ENCODE measurements around the gene MRPL36.
"Not testable (repeated sequence)": the region's sequence is repeated elsewhere in the genome, so short reads cannot be mapped to it uniquely, and the experiment has no call there.

MRPL36 gene

DNA sequence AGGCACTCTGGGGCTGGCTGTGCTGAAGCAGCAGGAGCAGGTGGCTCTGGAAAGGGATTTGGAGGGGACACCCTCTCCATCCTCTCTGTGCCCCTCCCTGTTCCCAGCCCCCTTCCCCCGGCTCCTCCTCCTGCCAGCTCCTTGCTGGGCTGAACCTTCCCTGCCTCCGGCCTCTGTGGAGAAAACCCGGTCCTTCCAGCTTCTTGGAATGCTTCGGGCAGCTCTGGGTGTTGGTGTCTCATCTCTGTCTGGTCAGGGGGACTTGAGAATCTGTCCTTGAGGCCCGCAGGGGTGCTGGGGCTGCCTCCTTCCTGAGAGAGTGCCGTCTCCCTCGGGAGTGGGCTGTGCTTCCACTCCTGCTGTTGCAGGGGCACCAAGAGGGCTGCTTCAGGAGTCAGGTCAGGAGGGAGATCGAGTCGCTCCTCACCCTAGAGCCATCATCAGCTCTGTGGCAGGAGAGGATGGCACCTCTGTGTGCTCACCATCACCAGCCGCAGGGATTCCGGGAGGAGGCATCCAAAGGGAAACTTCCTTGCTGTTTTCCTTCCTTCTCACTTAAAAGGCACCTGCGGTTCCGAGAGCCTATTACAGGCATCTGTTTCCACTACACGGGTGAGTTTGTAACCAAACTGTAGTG is 32.2 kb upstream of the MRPL36 start:
- no peak for DNase-seq

DNA sequence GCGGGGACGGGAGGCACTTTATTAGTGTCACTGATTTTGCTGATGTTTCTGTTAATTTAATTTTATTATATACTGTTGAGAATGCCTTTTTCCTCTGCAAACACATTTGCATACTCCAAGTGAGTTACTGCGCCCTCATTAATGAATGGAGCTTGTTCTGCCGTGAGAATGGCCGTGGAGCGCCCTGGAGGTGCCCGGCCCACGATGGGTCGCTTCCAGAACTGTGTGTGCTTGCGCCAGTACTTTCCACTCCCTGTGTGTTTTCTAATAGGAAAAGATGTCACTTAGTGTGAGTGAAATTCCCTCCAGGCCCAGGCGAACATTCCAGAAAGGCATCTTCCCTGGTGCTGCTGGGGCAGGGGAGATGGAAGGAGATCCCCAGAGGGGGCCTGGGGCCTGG is 31.6 kb upstream of the MRPL36 start:
- no peak for DNase-seq

DNA sequence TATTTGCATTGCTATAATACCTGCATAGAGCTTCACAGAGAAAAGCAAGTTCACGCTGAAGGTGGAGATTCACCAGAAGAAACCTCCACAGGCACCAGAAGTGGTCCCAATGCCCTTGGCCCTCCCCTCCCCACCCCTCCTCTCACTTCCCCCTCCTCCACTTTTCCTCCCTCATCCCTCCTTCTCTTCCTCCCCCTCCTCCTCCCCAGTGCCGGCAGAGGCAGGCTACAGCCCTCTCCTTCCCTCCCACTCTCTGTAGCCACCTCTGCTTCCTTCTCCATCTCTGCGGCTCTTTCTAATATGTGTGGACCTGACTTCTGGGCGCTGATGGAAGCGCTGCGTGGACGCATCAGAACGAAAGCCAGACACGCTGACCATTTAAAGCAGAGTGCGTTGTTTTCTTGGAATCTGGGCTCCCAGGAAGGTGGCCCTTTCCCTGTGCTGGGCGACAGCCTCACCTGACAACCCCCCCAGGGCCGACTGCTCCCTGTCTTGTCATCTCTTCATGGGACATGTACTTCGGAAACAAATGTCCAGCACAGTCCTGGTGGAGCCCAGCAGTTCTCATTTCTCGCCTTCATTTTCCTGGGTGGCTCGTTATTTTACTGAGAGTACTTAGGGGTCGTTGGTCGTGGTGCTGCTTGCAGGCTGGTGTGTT is 31.1 kb upstream of the MRPL36 start:
- DNase-seq: no peak

DNA sequence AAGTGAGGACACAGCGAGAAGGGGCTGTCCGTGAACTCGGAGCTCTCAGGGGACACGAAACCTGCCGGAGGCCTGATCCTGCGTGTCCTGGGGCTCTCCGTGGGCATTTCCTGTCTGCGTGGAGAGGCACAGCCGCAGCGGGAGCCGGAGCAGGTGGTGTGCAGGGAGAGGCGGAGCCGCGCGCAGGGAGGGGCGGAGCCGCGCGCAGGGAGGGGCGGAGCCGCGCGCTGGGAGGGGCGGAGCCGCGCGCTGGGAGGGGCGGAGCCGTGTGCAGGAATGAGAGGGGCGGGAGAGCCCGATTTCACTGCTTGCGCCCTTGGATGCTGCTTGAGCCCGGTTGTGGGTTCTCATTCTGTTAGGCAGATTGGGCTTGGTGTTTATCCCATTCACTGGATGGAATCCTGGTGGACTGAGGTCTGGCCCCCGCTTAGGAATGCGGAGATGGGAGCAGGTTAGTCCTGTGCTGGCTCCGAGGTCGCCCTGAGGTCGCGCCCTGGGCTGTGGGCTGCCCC is 28.3 kb upstream of the MRPL36 start:
- DNase-seq: peak; percentile 5

DNA sequence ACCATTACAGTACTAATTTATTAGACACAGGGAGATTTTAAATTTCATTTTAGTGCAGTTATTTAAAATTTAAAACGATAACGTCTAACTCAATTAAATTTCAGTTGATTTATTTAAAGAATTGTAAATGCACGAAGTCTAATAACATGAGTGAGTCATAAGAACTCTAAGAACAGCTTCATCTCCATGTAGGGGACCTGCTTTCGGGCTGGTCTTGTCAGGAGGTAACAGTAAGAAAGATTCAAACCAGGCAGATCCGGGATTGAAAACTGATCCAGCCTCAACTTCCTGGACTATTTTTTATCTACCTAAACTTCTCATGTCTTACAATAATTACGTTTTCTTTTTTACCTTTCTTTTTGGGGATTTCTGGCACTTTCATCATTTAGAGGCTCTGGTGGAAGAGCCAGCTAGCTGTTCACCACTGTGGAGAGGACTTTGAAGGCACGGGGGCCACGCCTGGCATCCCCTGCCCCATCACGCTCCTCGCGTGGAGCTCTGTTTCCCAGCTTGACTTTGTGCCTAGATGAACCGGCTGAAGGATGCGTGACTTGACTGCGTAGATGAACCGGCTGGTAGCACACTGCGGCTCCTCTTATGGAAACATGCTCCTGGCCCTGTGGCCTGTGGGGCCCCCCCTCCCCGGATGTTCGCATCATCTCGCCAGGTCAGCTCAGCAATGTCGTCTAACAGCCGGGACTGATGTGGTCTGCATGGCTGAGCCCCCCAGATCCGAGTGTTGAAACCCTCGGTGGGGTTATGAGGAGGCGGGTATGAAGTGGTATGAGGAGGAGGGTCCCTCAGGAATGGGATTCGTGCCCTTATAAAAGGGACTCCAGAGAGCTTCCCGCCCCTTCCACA is 27.6 kb upstream of the MRPL36 start:
- no peak for DNase-seq

DNA sequence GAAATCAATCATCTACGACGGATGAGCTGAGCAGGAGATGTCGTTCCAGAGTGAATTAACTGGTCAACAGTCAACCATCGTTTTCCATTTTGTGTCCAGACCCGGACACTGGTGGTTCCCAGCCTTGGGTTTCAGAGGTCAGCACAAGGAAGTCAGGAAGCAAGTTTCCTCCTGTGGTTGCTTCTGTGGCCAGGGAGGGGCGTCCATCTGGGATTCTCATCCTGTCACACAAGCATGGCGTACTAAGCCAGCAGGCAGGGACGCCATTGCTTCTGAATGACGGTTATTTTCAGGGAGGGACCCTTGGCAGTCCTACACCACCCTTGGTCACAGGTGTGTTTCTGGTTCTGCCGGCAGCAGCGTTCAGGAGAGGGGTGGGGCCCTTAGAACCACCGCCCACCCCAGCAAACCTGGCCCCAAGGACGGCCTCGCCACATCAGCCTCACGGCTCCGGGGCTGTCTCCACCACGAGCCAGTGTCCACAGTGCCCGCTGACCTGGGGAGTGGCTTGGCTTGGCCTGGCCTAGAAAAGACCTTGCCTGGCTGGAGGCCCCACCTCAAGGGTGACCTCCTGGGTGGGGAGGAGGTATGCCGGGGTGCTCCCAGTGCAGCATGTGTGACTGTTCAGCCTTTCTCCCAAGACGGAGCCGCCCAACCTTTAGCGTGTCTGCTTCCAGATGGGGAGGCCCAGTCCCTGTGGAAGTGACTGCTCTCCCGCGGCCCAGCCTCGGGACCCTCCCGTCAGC is 26.8 kb upstream of the MRPL36 start:
- DNase-seq: no peak

DNA sequence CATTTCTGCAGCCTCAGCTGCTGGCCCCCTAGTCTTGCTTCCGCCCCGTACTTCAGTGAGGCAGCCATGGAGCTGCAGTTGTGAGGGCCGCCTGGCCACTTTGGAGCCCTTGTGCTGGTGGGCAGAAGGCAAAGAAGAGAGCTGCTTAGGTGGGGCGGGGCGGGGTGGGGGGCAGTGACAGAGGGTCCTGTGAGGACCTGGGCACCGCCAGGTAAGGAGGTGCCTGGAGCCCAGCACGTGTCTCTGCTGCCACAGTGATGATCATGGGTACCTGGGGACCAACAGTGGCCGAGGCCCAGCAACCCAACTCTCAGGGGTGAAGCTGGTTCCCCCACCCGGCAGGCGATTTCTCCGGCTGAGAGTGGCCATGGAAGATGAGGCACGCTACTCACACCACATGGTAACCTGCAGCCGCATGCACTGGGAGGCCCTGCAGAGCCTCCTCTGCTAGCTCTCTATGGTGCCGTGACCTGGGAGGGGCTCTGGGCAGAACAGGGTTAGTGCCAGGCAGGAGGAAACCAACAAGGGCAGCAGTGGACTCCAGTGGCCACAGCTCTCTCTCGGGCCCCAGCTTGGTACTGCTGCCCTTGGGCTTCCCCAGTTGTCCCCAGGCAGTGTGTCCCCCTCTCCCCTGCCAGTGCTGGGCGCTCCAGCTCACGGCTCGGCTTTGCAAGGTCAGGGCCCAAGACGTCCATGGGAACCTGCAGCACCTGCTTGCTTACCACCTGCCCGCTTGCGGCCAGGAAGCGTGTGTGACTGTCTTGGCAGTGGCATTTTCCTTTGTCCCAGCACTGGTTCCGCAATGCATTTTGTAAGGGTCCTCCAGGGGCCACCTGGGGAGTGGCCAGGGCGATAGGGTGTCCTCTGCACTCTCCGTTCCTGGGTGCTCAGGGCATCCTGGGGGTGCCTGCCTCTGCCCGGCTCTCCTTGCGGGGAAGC is 25.5 kb upstream of the MRPL36 start:
- no peak for DNase-seq

DNA sequence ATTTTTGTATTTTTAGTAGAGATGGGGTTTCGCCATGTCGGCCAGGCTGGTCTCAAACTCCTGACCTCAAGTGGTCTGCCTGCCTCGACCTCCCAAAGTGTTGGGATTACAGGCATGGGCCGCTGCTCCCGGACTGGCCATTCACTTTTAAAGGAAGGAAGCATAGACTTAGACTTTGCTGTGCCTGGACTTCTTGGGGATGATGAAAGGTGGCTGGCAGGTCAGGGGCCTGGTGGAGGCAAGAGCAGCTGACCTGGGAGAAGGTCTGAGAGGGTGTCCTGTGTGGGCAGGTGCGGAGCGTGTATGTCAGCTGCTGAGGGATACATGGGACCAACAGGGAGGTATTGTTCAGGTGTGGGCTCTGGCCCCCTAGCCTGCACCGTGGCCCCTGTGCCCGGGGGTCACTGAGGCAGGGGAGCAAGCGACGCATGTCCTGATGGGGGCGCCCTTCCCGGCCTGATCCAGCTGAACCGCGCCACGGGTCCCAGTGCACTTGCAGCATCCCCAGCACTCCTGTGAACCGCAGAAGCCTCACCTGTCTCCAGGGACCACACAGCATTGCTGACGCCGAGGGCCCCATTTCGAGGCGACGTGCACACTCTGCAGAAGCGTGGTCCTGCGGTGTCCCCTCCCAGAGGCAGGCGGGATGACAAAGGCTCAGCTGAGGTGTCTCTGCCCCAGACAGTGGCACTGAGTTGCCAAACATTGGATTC is 24.6 kb upstream of the MRPL36 start:
- no peak for DNase-seq

DNA sequence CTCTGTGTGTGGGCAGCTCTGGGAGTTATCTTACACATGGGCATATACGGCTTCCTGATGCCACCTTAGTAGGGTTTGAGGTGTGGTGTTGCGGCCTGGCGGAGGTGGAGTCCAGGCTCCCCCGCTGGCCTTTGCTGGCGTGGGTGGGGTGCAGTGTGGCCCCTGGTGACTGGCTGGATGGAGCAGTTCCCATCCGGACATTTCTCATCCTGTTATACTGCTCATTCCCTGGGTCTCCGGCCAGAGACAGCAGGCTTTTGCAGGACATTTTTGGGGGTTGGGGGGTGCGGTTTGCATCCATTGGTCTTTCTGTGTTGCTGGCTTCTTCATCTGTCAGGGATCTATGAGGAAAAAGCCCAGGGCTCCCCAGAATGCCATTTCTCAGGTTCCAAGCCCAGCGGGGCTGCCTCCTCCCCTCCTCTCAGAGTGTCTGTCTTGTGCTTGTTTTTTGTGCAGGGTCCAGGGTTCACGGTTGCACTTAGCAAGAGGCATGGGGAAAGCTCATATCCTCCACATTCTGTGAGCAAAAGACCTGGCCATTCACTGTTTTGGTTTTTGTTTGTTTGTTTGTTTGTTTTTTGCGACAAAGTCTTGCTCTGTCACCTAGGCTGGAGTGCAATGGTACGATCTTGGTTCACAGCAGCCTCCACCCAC is 23.9 kb upstream of the MRPL36 start:
- DNase-seq: no peak

DNA sequence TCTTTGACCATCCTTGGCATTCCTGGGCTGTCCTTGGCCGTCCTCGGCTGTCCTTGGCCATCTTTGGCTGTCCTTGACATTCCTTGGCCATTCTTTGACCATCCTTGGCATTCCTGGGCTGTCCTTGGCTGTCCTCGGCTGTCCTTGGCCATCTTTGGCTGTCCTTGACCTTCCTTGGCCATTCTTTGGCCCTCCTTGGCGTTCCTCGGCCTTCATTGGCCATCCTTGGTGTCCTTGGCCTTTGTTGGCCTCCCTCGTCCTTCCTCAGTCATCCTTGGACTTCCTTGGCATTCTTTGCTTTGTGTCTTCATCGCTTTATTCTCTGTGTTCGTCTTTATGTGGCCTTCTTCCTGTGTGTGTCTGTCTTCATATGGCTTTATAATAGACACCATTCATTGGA is 22.2 kb upstream of the MRPL36 start:
- DNase-seq: no peak

DNA sequence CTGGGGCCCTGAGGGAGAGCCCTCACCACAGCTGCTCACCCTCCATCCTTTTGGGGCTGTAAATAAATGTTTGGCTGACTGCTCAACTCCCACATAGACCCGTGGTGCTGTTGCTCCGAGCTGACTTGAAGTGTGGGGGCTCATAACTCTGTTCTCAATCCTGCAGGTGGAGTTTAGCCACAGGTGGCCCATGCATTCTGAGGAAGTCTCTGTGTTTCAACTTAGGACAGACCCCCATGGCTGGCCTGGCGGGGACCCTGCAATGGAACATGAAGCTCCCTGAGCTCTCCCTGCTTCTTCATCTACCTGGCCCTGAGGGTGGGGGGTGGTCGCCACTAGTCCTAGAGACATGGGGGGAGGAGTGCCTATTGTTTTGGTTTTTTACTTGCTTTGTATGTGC is 21.3 kb upstream of the MRPL36 start:
- DNase-seq: no peak

DNA sequence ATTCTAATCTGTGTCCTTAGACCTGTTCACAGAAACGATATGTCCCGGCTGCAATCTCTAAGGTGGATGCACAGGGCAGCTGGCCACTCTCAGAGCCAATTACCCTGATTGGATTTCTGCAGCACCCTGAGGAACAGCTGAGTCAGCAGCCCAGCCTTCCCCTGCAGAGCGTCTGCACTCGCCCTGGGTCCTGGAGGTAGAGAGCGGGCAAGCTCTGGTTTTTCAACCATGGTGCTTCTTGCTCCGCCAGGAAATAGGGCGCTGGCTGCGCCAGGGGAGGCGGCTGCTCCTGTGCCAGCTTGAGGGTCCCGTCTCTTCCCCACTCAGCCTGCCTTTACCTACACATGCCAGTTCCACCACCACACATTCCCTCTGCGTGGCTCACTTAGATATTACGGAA is 20.7 kb upstream of the MRPL36 start:
- no peak for DNase-seq

DNA sequence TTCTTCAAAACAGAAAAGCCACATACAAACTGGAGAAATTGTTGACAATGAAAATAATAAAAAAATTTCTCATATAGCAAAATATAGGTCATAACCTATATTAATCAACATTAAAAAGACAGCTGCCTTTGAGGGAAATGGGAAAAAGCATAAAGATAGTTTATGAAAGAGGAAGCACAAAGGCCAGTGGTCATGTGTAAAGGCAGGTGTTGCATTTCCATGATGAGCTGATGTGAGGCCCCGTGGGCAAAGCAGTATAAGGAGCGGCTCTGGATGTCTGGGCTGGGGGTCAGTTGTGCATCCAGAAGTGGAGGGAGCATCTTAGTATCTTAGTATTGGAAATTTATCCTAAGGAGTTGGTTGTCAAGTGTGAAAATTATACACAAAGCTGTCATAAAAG is 19.8 kb upstream of the MRPL36 start:
- no peak for DNase-seq

DNA sequence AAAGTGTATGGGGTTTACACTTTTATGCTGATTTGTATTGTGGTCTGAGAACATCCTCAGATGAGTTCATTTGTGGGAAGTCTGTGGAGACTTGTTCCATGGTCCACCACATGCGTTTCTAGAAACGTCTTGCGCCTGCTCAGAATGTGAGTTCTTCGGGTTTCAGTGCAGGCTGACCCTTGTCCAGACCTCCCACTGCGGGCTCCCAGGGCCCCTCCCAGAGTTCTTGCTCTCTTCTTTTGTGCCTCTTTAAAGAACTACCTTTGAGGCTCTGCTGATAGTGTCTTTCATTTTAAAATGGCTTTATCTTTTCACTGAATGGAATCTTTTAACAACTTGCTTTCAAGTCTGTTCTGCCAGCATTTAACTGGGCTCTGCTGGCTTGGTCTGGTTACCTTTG is 19.1 kb upstream of the MRPL36 start:
- DNase-seq: no peak

DNA sequence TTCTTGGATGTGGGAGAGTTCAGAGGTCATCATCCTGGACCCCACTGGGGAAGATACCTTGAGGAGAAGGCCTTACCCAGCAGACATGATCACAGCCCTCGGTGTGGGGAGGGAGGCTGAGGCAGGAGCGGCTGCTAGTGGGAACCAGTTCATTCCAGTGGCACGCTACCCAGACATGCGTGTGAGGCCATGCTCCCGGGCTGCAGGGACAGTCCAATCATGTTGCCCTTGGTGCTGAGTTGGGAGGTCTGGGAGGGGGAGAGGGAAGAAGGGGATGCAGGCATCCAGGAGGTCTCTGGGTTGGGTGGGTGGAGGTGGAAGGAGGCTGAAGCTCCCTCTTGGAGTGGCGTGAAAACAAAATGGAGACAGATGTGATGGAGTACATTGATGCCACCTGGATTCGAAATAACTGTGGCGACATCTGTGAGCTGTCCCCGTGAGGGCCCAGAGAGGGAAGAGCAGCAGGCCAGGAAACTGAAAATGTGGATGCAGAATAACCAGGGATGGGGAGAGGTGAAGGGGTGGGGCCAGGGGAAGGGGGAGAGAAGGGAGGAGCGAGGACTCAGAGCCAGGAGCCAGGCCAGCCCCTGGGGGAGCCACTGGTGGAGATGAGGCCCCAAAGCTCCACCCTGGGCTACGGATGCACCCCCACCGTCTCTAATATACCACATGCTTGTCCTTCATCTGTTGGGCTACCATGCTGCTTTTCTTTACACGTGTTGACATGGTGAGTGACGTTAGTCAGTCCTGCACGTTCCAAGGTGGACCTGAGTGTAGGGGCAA is 17.8 kb upstream of the MRPL36 start:
- no peak for DNase-seq

DNA sequence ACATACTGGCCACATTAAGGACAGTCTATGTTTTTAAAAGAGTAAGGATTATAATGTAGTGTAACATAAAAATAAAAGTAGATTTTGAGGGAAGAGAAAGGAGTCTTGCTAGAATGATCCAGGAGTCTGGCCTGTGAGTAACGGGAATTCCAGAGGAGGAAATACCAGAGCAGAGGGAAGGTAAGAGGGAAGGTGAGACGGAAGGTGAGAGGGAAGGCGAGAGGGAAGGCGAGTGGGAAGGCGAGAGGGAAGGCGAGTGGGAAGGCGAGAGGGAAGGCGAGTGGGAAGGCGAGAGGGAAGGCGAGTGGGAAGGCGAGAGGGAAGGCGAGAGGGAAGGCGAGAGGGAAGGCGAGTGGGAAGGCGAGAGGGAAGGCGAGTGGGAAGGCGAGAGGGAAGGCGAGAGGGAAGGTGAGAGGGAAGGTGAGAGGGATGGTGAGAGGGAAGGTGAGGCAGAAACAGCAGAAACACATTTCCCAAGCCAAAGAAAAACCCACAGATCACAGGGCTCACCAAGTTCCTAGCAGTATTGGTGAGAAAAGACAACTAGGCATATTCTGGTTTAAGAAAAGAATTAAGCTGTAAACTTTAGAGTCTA is 17.0 kb upstream of the MRPL36 start:
- DNase-seq: not testable (repeated sequence)

DNA sequence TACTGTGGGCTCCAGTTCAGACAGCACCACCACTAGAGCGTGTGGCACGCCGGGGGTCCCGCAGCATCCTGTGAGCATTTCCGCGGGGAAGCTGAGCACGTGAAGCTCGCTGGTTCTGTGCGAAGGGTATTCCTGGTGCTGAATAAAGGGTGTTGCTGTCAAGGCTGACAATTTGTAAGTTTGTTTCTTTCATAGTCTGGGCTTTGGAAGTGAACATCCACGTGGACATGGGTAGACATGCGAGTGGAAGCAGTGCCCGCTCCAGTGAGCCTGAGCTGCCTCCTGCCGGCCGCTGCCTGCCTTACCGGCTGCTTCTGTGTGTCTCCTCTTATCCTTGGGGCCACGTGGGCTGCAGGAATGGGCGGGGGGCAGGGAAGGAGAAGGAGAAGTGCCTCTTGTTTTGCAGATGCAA is 16.2 kb upstream of the MRPL36 start:
- no peak for DNase-seq

DNA sequence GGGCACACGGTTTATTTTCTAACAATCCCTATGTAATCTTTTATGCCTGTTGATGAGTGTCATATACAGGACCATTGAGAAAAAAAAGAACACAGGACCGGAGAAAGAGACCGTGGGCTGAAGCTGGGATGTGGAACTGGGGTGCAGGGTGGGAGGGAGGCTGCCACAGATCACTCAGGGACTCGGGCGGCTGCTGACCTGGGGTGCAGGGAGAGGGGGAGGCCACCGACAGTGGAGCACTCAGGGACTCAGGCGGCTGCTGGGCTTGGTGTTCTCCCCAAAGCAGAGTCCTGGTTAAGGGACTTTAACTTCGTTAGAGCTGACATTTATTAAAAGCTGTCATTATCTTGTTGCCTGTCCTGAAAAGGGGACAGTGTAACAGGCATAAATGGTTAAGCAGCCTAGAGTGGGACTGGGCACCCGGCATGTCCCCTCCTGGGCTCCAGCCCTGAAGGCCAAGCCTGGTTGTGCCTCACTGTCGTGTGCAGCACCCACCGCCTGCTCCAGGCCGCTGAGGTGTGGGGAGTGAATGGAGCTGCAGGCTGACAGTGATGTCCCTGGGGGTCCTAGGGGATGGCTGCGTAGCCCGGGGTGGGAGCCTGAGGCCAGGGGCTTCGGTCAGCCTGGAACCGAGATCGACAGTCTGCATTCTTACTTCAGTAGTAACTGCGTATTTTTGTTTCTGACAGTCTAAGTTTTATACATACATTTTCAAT is 15.6 kb upstream of the MRPL36 start:
- no peak for DNase-seq
